ENCODE measurements around the gene CYP3A5. TPM values are rescaled to one million over a fixed set of nuclear protein-coding genes. Genes with fewer than 3 reads are reported as not detected.

The CYP3A5 gene
- total and polyA plus RNA-seq, 2 of the 13 experiments (the other 11 are each of a cell fraction or from before 2014, with no cell fraction given): 5.7 to 9.3 TPM

DNA sequence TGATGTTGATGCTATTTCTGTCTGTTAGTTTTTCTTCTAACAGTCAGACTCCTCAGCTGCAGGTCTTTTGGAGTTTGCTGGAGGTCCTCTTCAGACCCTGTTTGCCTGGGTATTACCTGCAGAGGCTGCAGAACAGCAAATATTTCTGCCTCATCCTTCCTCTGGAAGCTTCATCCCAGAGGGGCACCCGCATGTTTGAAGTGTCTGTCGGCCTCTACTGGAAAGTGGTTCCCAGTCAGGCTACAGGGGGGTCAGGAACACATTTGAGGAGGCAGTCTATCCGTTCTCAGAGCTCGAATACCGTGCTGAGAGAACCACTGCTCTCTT, 13.3 kb upstream of the CYP3A5 start (continued):
- no peak for TF ChIP-seq JARID2 (CRISPR knock-in tag; IDR thresholded peaks at IDR 0.05; ENCODE audit: insufficient replicate concordance)
- TF ChIP-seq, protein P1, sequence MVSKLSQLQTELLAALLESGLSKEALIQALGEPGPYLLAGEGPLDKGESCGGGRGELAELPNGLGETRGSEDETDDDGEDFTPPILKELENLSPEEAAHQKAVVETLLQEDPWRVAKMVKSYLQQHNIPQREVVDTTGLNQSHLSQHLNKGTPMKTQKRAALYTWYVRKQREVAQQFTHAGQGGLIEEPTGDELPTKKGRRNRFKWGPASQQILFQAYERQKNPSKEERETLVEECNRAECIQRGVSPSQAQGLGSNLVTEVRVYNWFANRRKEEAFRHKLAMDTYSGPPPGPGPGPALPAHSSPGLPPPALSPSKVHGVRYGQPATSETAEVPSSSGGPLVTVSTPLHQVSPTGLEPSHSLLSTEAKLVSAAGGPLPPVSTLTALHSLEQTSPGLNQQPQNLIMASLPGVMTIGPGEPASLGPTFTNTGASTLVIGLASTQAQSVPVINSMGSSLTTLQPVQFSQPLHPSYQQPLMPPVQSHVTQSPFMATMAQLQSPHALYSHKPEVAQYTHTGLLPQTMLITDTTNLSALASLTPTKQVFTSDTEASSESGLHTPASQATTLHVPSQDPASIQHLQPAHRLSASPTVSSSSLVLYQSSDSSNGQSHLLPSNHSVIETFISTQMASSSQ (IDR thresholded peaks at IDR 0.05; ENCODE audit: low read depth): no peak
- TF ChIP-seq, protein P1 (CRISPR knock-in tag; IDR thresholded peaks at IDR 0.05; ENCODE audit: borderline replicate concordance): no peak
- TF ChIP-seq ZNF619 (CRISPR knock-in tag; IDR thresholded peaks at IDR 0.05): peak; percentile 68; the same call in 1 of the 2 replicates
- no peak for TF ChIP-seq ZNF30 (CRISPR knock-in tag; IDR thresholded peaks at IDR 0.05)
- TF ChIP-seq, protein P2, sequence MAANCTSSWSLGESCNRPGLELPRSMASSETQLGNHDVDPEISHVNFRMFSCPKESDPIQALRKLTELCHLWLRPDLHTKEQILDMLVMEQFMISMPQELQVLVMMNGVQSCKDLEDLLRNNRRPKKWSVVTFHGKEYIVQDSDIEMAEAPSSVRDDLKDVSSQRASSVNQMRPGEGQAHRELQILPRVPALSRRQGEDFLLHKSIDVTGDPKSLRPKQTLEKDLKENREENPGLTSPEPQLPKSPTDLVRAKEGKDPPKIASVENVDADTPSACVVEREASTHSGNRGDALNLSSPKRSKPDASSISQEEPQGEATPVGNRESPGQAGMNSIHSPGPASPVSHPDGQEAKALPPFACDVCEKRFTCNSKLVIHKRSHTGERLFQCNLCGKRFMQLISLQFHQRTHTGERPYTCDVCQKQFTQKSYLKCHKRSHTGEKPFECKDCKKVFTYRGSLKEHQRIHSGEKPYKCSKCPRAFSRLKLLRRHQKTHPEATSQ (CRISPR knock-in tag; IDR thresholded peaks at IDR 0.05; ENCODE audit: borderline replicate concordance): 0 out of 2 replicates have a peak, but pooled peaks have one; percentile 9
- TF ChIP-seq, protein P3, sequence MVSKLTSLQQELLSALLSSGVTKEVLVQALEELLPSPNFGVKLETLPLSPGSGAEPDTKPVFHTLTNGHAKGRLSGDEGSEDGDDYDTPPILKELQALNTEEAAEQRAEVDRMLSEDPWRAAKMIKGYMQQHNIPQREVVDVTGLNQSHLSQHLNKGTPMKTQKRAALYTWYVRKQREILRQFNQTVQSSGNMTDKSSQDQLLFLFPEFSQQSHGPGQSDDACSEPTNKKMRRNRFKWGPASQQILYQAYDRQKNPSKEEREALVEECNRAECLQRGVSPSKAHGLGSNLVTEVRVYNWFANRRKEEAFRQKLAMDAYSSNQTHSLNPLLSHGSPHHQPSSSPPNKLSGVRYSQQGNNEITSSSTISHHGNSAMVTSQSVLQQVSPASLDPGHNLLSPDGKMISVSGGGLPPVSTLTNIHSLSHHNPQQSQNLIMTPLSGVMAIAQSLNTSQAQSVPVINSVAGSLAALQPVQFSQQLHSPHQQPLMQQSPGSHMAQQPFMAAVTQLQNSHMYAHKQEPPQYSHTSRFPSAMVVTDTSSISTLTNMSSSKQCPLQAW (CRISPR knock-in tag; IDR thresholded peaks at IDR 0.05): no peak
- TF ChIP-seq, protein P4, sequence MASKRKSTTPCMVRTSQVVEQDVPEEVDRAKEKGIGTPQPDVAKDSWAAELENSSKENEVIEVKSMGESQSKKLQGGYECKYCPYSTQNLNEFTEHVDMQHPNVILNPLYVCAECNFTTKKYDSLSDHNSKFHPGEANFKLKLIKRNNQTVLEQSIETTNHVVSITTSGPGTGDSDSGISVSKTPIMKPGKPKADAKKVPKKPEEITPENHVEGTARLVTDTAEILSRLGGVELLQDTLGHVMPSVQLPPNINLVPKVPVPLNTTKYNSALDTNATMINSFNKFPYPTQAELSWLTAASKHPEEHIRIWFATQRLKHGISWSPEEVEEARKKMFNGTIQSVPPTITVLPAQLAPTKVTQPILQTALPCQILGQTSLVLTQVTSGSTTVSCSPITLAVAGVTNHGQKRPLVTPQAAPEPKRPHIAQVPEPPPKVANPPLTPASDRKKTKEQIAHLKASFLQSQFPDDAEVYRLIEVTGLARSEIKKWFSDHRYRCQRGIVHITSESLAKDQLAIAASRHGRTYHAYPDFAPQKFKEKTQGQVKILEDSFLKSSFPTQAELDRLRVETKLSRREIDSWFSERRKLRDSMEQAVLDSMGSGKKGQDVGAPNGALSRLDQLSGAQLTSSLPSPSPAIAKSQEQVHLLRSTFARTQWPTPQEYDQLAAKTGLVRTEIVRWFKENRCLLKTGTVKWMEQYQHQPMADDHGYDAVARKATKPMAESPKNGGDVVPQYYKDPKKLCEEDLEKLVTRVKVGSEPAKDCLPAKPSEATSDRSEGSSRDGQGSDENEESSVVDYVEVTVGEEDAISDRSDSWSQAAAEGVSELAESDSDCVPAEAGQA (IDR thresholded peaks at IDR 0.05; ENCODE audit: low read depth): no peak
- TF ChIP-seq, protein P4 (CRISPR knock-in tag; IDR thresholded peaks at IDR 0.05; ENCODE audit: borderline replicate concordance): no peak
- TF ChIP-seq NR2C2 (CRISPR knock-in tag; IDR thresholded peaks at IDR 0.05; ENCODE audit: borderline replicate concordance): no peak
- peak; percentile 73; the same call in 1 of the 2 replicates for TF ChIP-seq ZSCAN29 (CRISPR knock-in tag; conservative IDR thresholded peaks at IDR 0.05)

All from HepG2 (cell line).